ENCODE results near the gene ZNF74. TPM values are rescaled to one million over a fixed set of nuclear protein-coding genes. Genes with fewer than 3 reads are reported as not detected.
"Not testable (repeated sequence)": the region's sequence is repeated elsewhere in the genome, so short reads cannot be mapped to it uniquely, and the experiment has no call there.

ZNF74 gene
- total and polyA plus RNA-seq, 3 donors from 2014 or later = 4.1 to 11.8 (median 6.5) TPM

- 87 to 92% methylated on average over 5 of the region's 5 CpGs for WGBS, 2 donors
- H3K9me3 ChIP-seq = no peaks in the 10 kb centered on the region
Observed at GRCh38 chr22:20390394-20390907, 3.5 kb upstream of the ZNF74 start.

GRCh38 chr22:20391222-20391621 is 2.7 kb upstream of the ZNF74 start:
- H3K36me3 ChIP-seq (ENCODE audit: low read depth, missing control alignments) = no peaks in the 10 kb centered on the region
- intact Hi-C loops (cut with DNase I; ENCODE audit: low total_unique reads) = no loop called here
- TF ChIP-seq CTCF (IDR thresholded peaks at IDR 0.05) (no peak), POLR2A (IDR thresholded peaks at IDR 0.05) (no peak)
- no peaks in the 10 kb centered on the region for H3K4me1 ChIP-seq
- no peaks in the 10 kb centered on the region for H3K27me3 ChIP-seq
- no peaks in the 10 kb centered on the region for H3K9me3 ChIP-seq
- DNase-seq = no peak
- no peak overlapping the region for H3K4me3 ChIP-seq
- WGBS, 2 donors = 84 to 85% methylated on average over 4 of the region's 4 CpGs
- no peak overlapping the region for H3K27ac ChIP-seq

More at GRCh38 chr22:20390394-20390907, 3.5 kb upstream of the ZNF74 start:
- no peak for TF ChIP-seq POLR2A (IDR thresholded peaks at IDR 0.05)
- no peak for TF ChIP-seq CTCF (IDR thresholded peaks at IDR 0.05)
- no peaks in the 10 kb centered on the region for H3K36me3 ChIP-seq (ENCODE audit: low read depth, missing control alignments)
- H3K4me1 ChIP-seq = no peaks in the 10 kb centered on the region
- no peak overlapping the region for H3K27ac ChIP-seq
- no peak for DNase-seq
- intact Hi-C loops (cut with DNase I; ENCODE audit: low total_unique reads) = no loop called here
- H3K27me3 ChIP-seq = no peaks in the 10 kb centered on the region
- H3K4me3 ChIP-seq = no peak overlapping the region

GRCh38 chr22:20392365-20392881 is 1.5 kb upstream of the ZNF74 start:
- peak overlapping the region in 1 of 2 donors; percentile 73 for H3K4me3 ChIP-seq
- 85% methylated on average over 53 of the region's 53 CpGs; no CpG with 5 or more reads in 1 of the 2 donors for WGBS, 2 donors
- H3K9me3 ChIP-seq; DNase-seq; H3K4me1 ChIP-seq; intact Hi-C loops (cut with DNase I; ENCODE audit: low total_unique reads); H3K36me3 ChIP-seq (ENCODE audit: low read depth, missing control alignments); H3K27me3 ChIP-seq; H3K27ac ChIP-seq: not testable (repeated sequence)

- TF ChIP-seq POLR2A (IDR thresholded peaks at IDR 0.05) (no peak), CTCF (IDR thresholded peaks at IDR 0.05) (no peak)
Observed at GRCh38 chr22:20392983-20393704, 807 bp upstream of the ZNF74 start.

GRCh38 chr22:20395181-20395906 is 1.4 kb downstream of the ZNF74 start:
- no peaks in the 10 kb centered on the region for H3K9me3 ChIP-seq
- peaks cover 3% of the 10 kb centered on the region for H3K4me1 ChIP-seq
- no peaks in the 10 kb centered on the region for H3K27me3 ChIP-seq
- intact Hi-C loops (cut with DNase I; ENCODE audit: low total_unique reads) = no loop called here
- H3K36me3 ChIP-seq (ENCODE audit: low read depth, missing control alignments) = no peaks in the 10 kb centered on the region
- 55 to 61% methylated on average over 18 to 20 of the region's 20 CpGs for WGBS, 2 donors
- H3K4me3 ChIP-seq = no peak overlapping the region
- TF ChIP-seq POLR2A (IDR thresholded peaks at IDR 0.05) = no peak
- TF ChIP-seq CTCF (IDR thresholded peaks at IDR 0.05) = no peak
- DNase-seq = no peak
- H3K27ac ChIP-seq = no peak overlapping the region

More at GRCh38 chr22:20392983-20393704, 807 bp upstream of the ZNF74 start:
- no peaks in the 10 kb centered on the region for H3K36me3 ChIP-seq (ENCODE audit: low read depth, missing control alignments)
- DNase-seq = no peak
- peak overlapping the region in 1 of 2 donors; percentile 64 for H3K27ac ChIP-seq
- no peaks in the 10 kb centered on the region for H3K9me3 ChIP-seq
- WGBS, 2 donors = 70 to 78% methylated on average over 19 to 23 of the region's 23 CpGs
- peaks cover 3% of the 10 kb centered on the region for H3K4me1 ChIP-seq
- no peaks in the 10 kb centered on the region for H3K27me3 ChIP-seq
- intact Hi-C loops (cut with DNase I; ENCODE audit: low total_unique reads) = no loop called here
- H3K4me3 ChIP-seq = peak overlapping the region; percentile 70 to 73
